HL-60/S4 treated with phorbol 12-myristate 13-acetate at 8.2 ng/mL for 4 days and 3 days (cell line): ENCODE data around the gene ITGA11.

ENCODE experiments used
- in situ Hi-C: fragments of 300-500 bp; cut with MboI; formaldehyde crosslinking; loops from 2 replicates; pipeline ENCODE4 v1.15.0; 2022; ENCODE audit warnings: low sequenced_read_pairs

Gene ITGA11

DNA sequence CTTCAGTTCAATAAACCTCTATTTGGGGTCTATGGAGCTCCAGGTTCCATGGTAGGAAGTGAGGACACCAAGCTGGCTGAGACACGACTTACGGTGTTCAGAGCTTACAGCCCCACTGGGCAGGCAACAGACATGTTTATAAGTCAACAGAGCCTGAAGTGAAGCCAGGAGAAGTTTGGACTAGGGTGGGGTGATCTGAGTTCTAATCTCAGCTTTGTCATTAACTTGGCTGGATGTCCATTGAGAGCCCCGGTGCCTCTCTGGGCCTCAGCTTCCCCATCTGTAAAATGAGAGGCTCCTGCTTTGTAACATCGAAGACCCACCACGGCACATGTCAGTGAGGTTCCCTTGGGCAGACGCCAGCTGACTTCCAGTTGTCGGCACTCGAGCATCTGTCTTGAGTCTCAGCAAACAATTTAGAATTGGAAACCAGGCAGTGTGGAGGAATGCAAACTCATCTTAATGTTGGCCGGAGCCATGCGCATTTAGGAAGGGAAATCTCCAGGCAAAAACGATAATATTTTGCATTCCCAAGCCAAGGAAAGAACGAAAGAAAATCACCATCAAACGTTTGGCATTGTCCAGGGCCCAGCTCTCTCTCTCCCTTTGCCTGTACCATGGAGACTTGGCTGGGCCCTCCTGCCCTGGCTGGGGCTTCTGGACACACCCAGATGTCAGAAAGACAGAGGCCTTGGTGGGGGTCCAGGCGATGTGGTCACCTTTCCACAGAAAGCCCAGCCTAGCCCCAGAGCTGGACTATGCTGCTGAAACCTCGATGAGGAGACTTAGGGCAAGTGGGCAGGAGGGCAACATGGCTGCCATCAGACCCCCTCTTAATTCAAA lies 18.4 kb downstream of the ITGA11 start:
- in situ Hi-C loops: no loop called here

DNA sequence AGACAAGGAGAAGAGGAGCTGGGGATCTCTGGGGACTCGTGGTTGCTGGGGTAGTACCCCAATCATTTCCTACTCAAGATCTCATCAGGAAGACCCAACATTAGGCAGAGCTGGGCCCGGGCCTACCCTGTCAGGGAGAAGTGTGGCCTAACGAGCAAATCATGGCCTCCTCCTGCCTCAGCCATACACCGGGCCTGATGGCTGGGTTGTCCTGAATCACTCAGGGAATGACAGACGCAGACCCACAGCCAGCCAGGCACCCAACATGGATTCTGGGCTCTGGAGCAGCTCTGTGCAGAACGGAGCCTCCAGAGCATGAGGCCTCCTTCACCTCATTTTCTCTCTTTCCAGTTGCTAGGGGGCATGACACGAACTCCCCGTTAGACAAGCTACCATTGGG lies 19.7 kb downstream of the ITGA11 start:
- in situ Hi-C loops: no loop called here

DNA sequence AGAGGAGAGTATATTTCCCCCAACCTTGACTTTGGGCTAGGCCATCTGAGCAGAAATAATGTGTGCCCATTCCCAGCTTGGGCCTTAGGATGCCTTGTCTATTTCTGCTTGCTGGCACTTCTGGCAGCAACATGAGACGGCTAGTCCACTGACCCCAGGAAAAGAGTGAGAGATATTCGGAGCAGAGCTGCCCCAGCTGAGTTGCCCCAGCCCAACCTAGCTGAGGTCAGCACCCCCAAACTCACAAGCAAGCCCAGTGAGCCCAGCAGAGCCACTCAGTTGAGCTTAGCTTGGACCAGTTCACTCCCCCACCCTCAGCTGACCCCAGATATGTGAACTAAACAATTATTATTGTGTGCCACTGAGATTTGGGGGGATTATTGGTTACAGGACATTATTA lies 20.2 kb downstream of the ITGA11 start:
- in situ Hi-C loops: no loop called here

DNA sequence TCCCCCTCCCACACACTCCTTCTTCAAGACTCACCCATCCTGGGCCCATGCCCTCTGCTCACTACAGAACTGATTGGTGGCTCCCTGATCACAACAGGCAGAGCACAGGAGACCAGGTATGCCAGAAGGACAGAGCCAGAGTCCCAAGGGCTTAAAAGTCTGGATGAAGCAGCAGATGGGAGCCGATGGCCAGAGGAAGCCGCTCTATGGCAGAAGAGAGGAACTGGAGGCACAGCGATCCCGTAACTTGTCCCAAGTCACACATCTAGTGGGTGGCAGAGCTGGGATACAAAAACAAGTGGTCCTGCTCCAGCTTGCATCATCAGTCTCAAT lies 20.7 kb downstream of the ITGA11 start:
- in situ Hi-C loops: no loop called here

DNA sequence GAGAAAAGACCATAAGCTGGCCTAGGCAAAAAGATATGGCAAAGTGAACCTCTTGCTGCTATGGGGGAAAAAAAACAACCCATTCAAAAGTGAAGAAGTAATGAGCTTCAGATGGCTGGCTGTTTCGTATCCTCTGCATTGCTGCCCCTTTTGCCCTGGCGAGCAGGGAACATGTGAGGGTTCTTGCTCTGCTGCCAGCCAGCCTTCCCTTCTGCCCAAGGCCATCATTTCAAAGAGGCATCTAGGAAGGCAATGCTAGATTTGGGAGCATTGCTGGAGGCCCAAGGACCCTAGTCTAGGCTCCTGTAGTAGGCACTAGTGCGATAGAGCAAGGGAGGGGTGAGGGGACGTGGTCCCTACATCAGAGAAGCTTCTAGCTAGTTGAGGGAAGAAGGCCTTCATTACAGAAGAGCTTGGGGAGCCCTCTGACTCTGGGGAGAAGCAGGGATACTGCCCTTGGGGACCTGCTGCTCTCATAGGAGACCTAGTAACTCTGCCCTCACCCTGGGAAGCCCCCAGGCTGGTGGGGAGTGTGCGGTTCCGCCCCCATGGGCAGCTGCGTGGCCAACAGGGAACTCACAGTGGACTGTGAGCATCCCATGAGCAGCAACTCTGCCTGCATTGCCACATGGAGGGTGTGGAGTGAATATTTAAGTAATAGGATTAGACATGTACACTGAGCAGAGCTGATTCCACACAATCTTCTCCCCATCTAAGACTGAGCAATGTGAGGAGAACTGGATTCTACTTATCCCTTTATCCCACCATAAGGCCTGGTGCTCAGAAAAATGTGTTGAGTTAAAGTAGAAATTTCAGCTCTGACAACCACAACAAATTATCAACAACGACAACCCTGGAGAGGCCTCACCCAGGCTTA lies 21.3 kb downstream of the ITGA11 start:
- in situ Hi-C loops: no loop called here

DNA sequence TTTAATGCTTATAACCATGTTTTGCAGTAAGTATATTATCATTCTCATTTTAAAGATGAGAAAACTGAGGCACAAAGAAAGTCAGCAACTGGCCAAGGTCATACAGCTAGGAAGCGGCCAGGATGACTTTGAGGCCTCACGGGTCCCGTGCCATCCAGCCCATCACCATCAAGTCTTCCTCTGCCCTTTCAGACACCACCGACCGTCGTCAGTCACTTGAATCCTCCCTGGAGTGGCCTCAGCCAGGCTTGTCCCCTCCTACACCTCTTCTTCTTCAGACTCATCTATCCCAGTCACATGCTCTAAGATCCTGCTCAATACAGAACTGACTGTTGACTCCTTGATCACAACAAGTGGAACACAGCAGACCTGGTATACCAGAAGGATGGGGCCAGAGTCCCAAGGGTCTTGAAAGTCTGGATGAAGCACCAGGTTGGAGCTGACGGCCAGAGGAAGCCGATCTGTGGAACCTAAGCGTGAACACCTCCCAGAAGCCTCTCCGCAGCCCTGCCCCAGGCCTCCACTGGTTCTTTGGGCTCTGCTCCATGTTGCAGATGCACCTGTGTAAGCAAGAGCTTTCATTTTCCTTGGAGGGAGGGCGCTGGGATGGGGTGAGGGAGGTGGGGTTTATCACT lies 22.1 kb downstream of the ITGA11 start:
- in situ Hi-C loops: no loop called here

DNA sequence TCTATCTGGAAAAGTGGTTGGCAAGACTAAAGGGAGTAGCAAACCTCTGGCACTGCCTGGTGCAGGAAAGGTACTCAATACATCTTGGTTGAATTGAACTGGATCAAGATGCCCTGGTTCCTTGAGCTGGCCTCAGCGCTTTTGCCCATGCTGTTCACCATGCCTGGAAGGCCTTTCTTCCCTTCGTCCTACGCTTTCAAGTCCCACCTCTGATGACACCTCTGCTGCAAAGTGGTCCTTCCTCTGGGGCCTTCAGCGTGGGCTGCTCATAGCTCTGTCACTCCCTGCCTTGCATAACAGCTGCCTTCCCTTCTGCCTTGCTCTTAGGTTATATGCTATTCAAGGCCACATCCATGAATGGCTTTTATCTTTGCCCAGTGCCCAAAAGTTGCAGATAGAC lies 23.0 kb downstream of the ITGA11 start:
- in situ Hi-C loops: no loop called here

DNA sequence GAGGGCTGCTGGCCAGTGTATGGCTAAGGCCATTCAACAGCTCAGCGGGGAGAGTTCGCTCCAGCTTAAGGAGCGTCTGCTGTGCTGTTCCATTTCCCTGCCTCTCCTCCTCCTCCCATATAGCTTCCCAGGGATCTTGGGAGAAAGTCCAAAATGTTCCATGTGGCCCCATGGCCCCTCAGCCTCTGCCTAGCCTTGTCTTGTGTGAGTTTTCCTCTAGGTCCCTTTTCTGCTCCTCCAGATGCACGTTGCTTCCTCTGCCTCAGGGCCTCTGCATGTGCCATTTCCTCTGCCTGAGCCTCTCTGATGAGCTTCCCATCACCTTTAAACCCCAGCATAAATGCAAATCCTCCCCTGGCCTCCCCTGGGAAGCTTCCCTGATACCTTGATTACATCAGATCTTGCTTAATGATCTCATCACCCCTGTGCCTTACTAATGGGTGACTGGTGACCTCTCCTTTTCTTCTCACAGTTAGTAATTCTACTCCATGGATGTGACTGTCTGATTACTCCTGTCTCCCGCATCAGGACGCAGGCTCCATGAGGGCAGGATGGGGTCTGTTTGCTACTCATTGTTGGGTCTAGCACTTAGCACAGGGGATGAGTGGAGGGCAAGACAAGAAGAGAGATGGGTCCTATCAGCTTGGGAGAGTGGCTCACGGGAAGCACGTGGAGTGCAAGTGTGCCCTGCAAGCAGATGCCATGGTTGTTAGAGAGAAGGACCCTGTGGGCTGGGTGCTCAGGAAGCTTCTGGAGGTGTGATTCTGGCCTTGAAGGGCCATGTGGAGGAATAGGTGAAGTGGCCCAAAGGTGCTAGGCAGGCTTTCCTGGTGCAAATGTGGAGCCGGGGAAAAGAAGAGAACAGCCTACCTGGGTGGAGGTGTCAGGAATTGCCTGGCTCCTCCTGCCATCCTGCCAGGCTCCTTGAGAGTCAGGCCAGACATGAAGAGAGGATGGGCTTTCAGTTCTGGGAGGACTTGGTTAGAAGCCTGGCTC lies 23.8 kb downstream of the ITGA11 start:
- in situ Hi-C loops: no loop called here

DNA sequence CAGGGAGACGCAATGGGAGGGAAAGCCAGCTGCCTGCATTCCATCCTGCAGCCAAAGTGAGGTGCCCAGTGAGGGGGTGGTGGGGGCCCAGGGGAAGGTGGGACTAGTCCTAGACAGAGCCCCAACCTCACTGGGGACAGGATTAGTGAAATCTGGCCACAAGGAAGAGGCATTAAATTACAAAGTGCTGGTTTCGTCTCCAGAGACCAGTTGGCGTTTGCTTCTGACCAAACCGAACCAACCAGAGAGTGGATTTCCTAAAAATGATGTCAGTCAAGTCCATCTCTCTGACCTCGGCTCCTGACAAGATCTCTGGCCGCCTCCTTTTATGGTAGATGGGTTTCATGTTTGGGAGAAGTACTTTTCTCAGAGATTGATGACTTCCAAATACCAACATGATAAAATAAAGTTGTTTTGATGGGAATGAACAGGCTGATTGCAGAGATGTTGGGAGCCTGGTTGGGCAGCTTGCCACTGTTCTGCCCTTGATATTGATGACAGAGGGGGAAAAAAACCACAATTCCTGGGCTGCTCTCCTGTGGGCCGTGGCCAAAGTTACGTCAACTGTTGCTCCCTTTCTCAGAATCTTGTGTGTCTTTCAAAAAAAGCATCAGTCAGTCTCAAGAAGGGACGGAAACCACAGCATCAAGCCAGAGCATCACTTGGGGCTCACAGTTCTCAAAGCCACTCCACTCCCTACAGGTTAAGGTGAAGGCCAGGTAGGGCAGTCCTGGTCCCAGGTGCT lies 24.6 kb downstream of the ITGA11 start:
- in situ Hi-C loops: no loop called here

DNA sequence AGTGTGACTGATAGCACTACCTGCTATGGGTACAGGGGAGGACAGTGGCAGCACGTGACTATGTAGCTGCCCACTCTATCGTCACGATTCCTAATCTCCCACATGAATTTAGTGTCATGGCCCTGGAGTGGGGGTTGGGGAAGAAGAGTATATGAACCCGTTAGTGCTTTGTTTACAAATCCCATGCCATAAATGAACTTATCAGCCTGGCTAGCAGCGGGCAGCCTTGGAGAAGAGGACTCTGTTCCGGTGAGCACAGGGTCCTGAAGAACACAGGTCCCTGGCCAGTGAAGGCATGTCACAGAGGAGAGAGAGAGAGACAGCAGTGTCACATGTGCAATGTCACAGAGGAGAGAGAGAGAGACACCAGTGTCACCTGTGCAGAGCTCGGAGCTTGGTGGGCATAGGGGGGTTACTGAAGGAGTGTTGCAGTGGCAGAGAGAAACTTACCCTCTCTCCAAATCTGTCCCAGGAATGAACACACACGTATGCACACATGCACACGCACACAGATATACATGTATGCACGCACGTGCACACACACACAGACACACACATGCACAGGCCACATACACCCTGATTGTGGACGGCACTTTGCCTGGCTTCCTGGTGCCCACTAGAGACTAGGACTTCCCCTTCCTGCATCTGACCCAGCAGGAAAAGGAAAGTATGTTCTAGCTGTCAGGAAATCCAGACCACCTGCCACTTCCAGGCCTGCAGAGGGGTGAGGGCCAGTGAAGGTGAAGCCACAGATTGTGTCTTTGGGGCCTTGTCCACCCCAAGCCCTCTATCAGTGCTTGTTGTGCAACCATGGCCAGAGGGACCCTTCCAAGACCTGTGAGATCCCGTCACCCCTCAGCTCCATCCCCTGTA lies 26.3 kb downstream of the ITGA11 start:
- in situ Hi-C loops: no loop called here

DNA sequence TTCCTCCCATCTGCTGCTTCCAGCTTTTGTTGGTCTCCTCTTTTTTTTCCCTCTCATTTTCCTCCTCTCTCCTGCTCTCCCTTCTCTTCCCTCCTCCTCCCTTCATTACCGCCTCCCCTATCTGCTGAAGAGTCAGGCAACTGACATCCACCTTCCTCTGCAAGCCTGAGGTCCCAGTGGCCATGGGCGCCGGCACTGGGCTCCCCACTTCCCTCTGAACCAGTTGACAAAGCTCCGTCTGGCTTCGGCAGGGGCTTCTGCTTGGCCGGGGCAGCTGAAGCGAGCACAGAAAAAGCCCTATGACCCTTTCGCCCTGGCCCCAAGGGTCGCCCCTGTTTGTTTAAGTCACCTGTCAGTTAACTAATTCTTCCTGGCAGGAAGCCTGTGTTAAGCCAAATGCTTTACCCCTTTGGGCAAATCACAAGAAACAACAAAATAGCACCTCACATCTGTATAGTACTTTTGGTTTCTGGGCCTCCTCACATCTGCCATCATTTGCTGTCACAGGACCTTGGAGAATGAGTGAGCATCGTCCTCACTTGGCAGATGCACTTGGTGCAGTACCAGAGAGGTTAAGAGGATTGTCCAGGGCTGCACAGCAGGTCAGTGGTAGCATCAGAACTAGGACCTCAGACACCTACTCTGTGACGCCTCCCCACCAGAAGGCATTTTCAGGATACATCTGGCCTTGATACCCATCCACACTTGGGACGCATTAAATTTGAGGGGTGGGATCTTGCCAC lies 27.7 kb downstream of the ITGA11 start:
- in situ Hi-C loops: no loop called here

DNA sequence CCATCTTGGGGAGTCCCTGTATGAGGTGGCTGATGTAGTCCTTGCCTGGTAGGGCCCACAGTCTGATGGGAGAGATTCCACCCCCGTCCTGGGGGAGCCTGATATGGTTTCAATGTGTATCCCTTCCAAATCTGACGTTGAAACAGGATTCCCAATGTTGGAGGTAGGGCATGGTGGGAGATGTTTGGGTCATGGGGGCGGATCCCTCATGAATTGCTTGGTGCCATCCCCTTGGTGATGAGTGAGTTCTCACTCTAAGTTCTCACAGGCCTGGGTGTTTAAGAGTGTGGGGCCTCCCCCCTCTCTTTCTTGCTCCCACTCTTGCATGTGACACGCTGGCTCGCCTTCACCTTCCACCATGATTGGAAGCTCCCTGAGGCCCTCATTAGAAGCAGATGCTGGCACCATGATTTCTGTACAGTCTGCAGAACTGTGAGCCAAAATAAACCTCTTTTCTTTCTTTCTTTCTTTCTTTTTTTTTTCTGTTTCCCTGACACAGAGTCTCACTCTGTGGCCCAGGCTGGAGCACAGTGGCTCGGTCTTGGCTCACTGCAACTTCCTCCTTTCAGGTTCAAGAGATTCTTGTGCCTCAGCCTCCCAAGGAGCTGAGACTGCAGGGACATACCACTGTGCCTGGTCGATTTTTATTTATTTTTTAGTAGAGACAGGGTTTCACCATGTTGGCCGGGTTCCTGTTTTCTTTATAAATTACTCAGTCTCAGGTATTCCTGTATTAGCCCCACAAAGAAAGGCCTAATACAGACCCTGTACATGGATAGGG lies 28.6 kb downstream of the ITGA11 start:
- in situ Hi-C loops: no loop called here

DNA sequence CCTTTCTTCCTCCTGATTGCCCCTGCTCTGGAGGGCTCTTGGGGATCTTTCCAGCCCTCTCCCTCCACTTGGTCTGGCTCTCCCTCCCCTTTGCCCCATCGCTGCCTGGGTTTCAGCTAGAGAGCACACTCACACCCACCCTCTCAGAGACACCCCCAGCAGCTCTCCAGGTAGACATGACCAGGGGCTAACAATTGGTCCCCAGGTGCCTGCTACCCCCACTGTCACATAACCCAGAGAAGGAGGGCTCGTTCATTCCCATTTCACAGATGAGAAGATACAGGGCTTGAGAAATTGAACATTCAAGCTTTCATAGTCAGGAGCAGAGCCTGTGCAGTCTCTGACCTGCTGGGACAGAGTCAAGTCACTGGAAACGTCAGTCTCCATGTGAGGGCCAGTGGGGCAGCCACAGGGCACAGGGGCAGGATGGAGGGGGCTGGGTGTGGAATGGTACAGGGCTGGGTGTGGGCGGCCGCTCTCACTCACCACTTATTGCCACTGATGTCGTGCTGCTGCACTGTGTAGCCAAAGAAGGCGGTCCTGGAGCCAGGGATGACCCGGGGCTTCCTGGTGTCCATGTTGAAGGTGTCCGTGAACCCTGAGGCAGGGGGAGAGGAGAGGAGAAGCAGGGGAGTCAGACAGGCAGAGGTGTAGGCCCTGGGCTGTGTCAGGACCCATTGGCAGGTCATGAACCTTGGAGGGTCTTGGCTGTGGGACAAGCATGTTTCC lies 29.4 kb downstream of the ITGA11 start:
- in situ Hi-C loops: no loop called here

DNA sequence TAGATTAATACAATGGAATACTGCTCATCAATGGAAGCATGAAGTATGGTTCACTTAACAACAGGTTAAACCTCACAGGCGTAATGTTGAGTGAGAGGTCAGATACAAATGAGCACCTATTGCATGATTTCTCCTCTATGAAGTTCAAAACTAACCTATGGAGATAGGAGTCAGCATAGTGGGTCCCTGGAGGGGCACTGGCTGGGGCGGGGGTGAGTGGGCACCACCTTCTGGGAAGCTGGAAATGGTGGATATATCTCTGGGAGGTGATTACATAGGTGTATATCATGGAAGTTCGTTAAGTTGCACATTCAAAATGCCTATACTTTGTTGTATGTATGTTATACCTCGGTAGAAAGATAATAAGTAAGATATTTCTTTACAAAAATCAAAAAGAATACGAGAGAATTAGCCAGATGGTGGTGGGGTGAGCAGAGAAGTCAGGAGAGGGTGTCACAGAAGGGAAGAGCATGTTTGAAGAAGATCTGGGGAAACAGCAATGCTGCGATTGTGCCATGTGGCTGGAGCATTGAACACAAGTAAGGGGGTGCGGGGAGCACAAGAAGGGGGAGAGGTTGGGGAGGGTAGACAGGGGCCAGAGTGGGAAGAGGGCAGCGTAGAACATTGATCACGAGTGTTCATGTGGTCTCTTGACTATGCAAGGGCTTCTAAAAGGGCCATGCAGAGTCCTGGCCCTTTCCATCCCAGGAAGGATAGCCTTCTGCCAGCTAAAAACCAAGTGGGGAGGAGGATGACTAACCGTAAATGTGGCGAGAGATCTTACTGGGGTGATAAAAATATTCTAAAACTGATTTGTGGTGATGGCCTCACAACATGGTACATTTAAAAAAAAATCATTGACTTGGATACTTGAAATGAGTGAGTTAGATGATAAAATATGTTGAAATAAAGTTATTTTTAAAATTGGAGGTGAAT lies 30.2 kb downstream of the ITGA11 start:
- in situ Hi-C loops: no loop called here

DNA sequence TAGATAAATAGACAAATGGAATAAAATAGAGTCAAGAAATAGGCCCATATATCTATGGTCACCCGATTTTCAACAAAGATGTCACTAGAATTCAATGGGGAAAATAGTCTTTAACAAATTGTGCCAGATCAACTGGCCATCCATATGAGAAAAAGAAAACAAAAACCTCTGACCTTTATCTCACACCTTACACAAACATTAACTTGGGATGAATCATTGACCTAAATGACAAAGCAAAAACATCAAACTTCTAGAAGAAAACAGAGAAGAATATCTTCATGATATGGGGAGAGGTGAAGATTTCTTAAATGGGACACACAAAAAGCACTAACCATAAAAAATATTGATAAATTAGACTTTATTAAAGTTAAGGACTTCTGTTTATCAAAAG lies 31.9 kb downstream of the ITGA11 start:
- in situ Hi-C loops: no loop called here
